HepG2 (cell line): ENCODE results near the gene CERS6. TPM values are rescaled to one million over a fixed set of nuclear protein-coding genes. Genes with fewer than 3 reads are reported as not detected.

ENCODE experiments used
- ATAC-seq: fragments of 200-7000 bp; cut with Tn5 transposase; 3 replicates; pipeline ENCODE4 v1.9.1; 2020; ENCODE audit warnings: mild to moderate bottlenecking, moderate library complexity
- BruUV-seq: library from RNA; stranded (reverse); fragments of 400-500 nt; replicated peaks from 2 replicates; lab custom pipeline; 2021; lab: Mats Ljungman, UMichigan
- CTCF ChIA-PET: fragments of 300-600 bp; formaldehyde crosslinking; extraction: SDS; loops from one replicate; lab custom pipeline; 2021; ENCODE audit warnings: low total read pairs, inconsistent platforms, low intra/inter-chr PET ratio; lab: Yijun Ruan, JAX
- POLR2A ChIA-PET: fragments of 350-600 bp; sonication (Branson Sonifier 250); formaldehyde crosslinking; loops from one replicate; lab custom pipeline; 2020; ENCODE audit warnings: antibody characterized with exemption, inconsistent platforms; lab: Yijun Ruan, JAX
- DNase-seq: peaks from one replicate; pipeline ENCODE4 v3.0.0-alpha.2; 2015; ENCODE audit warnings: low spot score
- FAIRE-seq: peaks from 3 replicates; lab custom pipeline; 2011; peaks lifted over from hg19 to GRCh38; lab: Jason Lieb, UNC
- H2AFZ ChIP-seq: one replicate; pipeline ENCODE4 v1.6.1; 2011; ENCODE audit warnings: low read length, inconsistent platforms
- H3K27ac ChIP-seq: fragments of 300-600 bp; 3 replicates; pipeline ENCODE4 v1.8.0; 2011; ENCODE audit warnings: mixed run types, mild to moderate bottlenecking, mixed read lengths, low read length, inconsistent platforms; ENCODE audit not compliant: insufficient read depth; ENCODE audit errors: extremely low read length
- H3K27me3 ChIP-seq, 2 experiments: fragments of 200-600 bp in 1 of 2; 2 replicates in 1 of 2; 3 replicates in 1 of 2; pipeline versions ENCODE4 v1.6.0 to v1.8.0; 2011; ENCODE audit warnings: low read length in 2 of 2, mild to moderate bottlenecking in 2 of 2, moderate library complexity in 2 of 2, inconsistent platforms in 1 of 2; ENCODE audit not compliant: insufficient read depth in 2 of 2, control insufficient read depth in 1 of 2
- H3K36me3 ChIP-seq, 2 experiments: fragments of 200-600 bp in 1 of 2; replicated peaks in 1 of 2; 2 replicates in 1 of 2; 3 replicates in 1 of 2; pipeline versions ENCODE4 v1.5.1 to v1.8.0; 2011; ENCODE audit warnings: low read length in 2 of 2, inconsistent platforms in 1 of 2; ENCODE audit not compliant: insufficient read depth in 2 of 2, control insufficient read depth in 1 of 2
- H3K4me1 ChIP-seq: 2 replicates; pipeline ENCODE4 v1.5.1; 2012; ENCODE audit warnings: low read length, inconsistent platforms; ENCODE audit not compliant: insufficient read depth
- H3K4me2 ChIP-seq: 2 replicates; pipeline ENCODE4 v1.6.0; 2011; ENCODE audit warnings: low read depth, low read length, inconsistent platforms
- H3K4me3 ChIP-seq, 3 experiments: fragments of 200-600 bp in 1 of 3; sonication (generic), shearing (Covaris generic) in 1 of 3; replicated peaks in 1 of 3; 2 replicates each; pipeline ENCODE4 v1.5.1; 2011 to 2016; ENCODE audit warnings: low read length in 3 of 3, inconsistent platforms in 2 of 3, low read depth in 2 of 3, mild to moderate bottlenecking in 2 of 3, control low read depth in 1 of 3, mixed read lengths in 1 of 3; ENCODE audit not compliant: insufficient read depth in 1 of 3
- H3K79me2 ChIP-seq: one replicate; pipeline ENCODE4 v1.6.1; 2011; ENCODE audit warnings: low read length, inconsistent platforms; ENCODE audit not compliant: insufficient read depth
- H3K9ac ChIP-seq: 2 replicates; pipeline ENCODE4 v1.6.0; 2011; ENCODE audit warnings: mild to moderate bottlenecking, low read depth, low read length, inconsistent platforms; ENCODE audit not compliant: insufficient read depth
- H3K9me3 ChIP-seq: 2 replicates; pipeline ENCODE4 v1.5.1; 2012; ENCODE audit warnings: mild to moderate bottlenecking, low read length
- H4K20me1 ChIP-seq: 2 replicates; pipeline ENCODE4 v1.6.0; 2011; ENCODE audit warnings: inconsistent platforms, mild to moderate bottlenecking, low read length, moderate library complexity; ENCODE audit not compliant: insufficient read depth
- CBX1 ChIP-seq: IDR thresholded peaks from one replicate; pipeline ENCODE4 v1.6.1; 2016; ENCODE audit warnings: antibody characterized with exemption, low read depth
- CHCHD3 ChIP-seq: sonication (generic); formaldehyde crosslinking; IDR thresholded peaks from 2 replicates; pipeline ENCODE4 v1.8.0; 2022; ENCODE audit warnings: mild to moderate bottlenecking, missing genetic modification reagents, moderate library complexity
- DNMT3B ChIP-seq: conservative IDR thresholded peaks from 2 replicates; pipeline ENCODE4 v1.6.1; 2016; ENCODE audit warnings: missing biosample characterization, control low read depth
- KAT7 ChIP-seq: IDR thresholded peaks from 2 replicates; pipeline ENCODE4 v1.6.1; 2018; ENCODE audit warnings: borderline replicate concordance, missing compliant biosample characterization
- MAF1 ChIP-seq: sonication (generic); formaldehyde crosslinking; IDR thresholded peaks from 2 replicates; pipeline ENCODE4 v1.5.0; 2020; ENCODE audit warnings: missing genetic modification reagents, borderline replicate concordance
- MAFF ChIP-seq: IDR thresholded peaks from 2 replicates; pipeline ENCODE4 v1.6.1; 2011; ENCODE audit warnings: low read depth, low read length, improper control_type of control experiment
- MAFK ChIP-seq, 2 experiments: IDR thresholded peaks in 1 of 2; conservative IDR thresholded peaks in 1 of 2; 2 replicates each; pipeline ENCODE4 v1.6.1; 2011; ENCODE audit warnings: improper control_type of control experiment in 2 of 2, low read length in 2 of 2
- PLRG1 ChIP-seq: fragments of 450-650 bp; conservative IDR thresholded peaks from 2 replicates; pipeline ENCODE4 v1.6.1; 2016
- RBM39 ChIP-seq: fragments of 200-400 bp; formaldehyde crosslinking; IDR thresholded peaks from one replicate; pipeline ENCODE4 v1.6.1; 2018; ENCODE audit warnings: antibody characterized with exemption, mild to moderate bottlenecking, low read depth, low read length; ENCODE audit not compliant: poor library complexity, severe bottlenecking
- THAP9 ChIP-seq: sonication (generic); formaldehyde crosslinking; IDR thresholded peaks from 2 replicates; pipeline ENCODE4; 2020; ENCODE audit warnings: missing genetic modification reagents, mild to moderate bottlenecking, borderline replicate concordance
- ZNF333 ChIP-seq: sonication (generic); formaldehyde crosslinking; IDR thresholded peaks from 2 replicates; pipeline ENCODE4 v1.4.0; 2020; ENCODE audit warnings: mild to moderate bottlenecking, missing genetic modification reagents, borderline replicate concordance
- ZNF382 ChIP-seq: sonication (generic); formaldehyde crosslinking; IDR thresholded peaks from 2 replicates; pipeline ENCODE4 v1.5.0; 2020; ENCODE audit warnings: missing genetic modification reagents, mild to moderate bottlenecking, borderline replicate concordance
- ZNF614 ChIP-seq: IDR thresholded peaks from 2 replicates; pipeline ENCODE4 v1.6.1; 2018; ENCODE audit warnings: missing biosample characterization, missing genetic modification reagents, inconsistent platforms, borderline replicate concordance
- WGBS: methylation state at CpG from one replicate; pipeline ENCODE4 v1.1.6; 2017; ENCODE audit warnings: low lambda C conversion rate; 5-methylcytosine and 5-hydroxymethylcytosine counted together
- in situ Hi-C: cut with HindIII; loops from 2 replicates; pipeline ENCODE4 v1.10.0; 2017; ENCODE audit warnings: low pct_unique_long_range_greater_than_20kb; ENCODE audit not compliant: extremely low pct_ligation_motif_present
- intact Hi-C: fragments of 100-400 bp; cut with micrococcal nuclease; formaldehyde crosslinking; loops from one replicate; pipeline ENCODE4 v1.10.0; 2022; ENCODE audit not compliant: unreplicated experiment
- polyA plus RNA-seq, 8 experiments: library from polyadenylated mRNA; depleted of rRNA in 3 of 8; stranded (reverse) in 7 of 8; unstranded in 1 of 8; fragments of >200 nt; fragmentation: Illumina TruSeq in 4 of 8; extraction: Trizol in 4 of 8; gene quantifications; 2 replicates each; pipeline versions ENCODE4 v1.2.1 to v1.2.3, GENCODE V29; 2011 to 2016; ENCODE audit warnings: low read depth in 4 of 8, missing spikeins in 1 of 8, mixed read lengths in 1 of 8; ENCODE audit not compliant: insufficient read depth in 1 of 8
- total RNA-seq, 5 experiments: library from RNA; depleted of rRNA; stranded (reverse); fragments of >200 nt; fragmentation: Illumina TruSeq; extraction: Trizol; gene quantifications; 2 replicates each; pipeline ENCODE4 v1.2.3, GENCODE V29; 2016; ENCODE audit warnings: low read depth in 1 of 5

CERS6 gene
- total and polyA plus RNA-seq, 2 of the 13 experiments (the other 11 are each of a cell fraction or from before 2014, with no cell fraction given), result 10.1 to 20.3 TPM

- Histone ChIP-seq H3K9me3 (no peaks in the 10 kb centered on the region), H2AFZ (no peak overlapping the region), H3K4me3 (no peak overlapping the region), H3K36me3 (no peaks in the 10 kb centered on the region), H3K27me3 (no peaks in the 10 kb centered on the region), H3K79me2 (no peaks in the 10 kb centered on the region), H3K27ac (no peak overlapping the region), H3K9ac (no peak overlapping the region), H4K20me1 (no peaks in the 10 kb centered on the region), H3K4me1 (no peaks in the 10 kb centered on the region), H3K4me2 (no peak overlapping the region)
- intact Hi-C loops, result no loop called here
- in situ Hi-C loops, result no loop called here
- CTCF ChIA-PET, result no interaction called here
- 77% methylated on average over 3 of the region's 3 CpGs for WGBS
- no TSS peak for BruUV-seq
- FAIRE-seq (no peak), DNase-seq (peak; percentile 6), ATAC-seq (no peak)
- TF ChIP-seq MAFF, result 0 out of 2 replicates have a peak, but pooled peaks have one; percentile 7
- peak; percentile 17 to 60; a peak in 2 of 4 replicates for TF ChIP-seq MAFK (conservative IDR thresholded peaks at IDR 0.05 in 1 of 2, IDR thresholded peaks at IDR 0.05 in 1 of 2; ENCODE audit: low read length in 2 of 2)
- no peak for TF ChIP-seq ZNF614
- POLR2A ChIA-PET, result no interaction called here
Measured at GRCh38 chr2:168652997-168653921, 197.2 kb downstream of the CERS6 start.

- CTCF ChIA-PET, result no interaction called here
Measured at GRCh38 chr2:168654705-168655104, 198.6 kb downstream of the CERS6 start.

More at GRCh38 chr2:168654705-168655104, 198.6 kb downstream of the CERS6 start:
- no peak overlapping the region for H3K27ac ChIP-seq
- no peaks in the 10 kb centered on the region for H3K36me3 ChIP-seq
- no peak for TF ChIP-seq PLRG1
- no peak for TF ChIP-seq CHCHD3 (CRISPR knock-in tag)
- no peak for TF ChIP-seq DNMT3B (CRISPR knock-in tag)
- TF ChIP-seq RBM39, result no peak
- no peak for TF ChIP-seq MAF1 (CRISPR knock-in tag)
- TF ChIP-seq KAT7 (CRISPR knock-in tag), result no peak
- no peak for TF ChIP-seq THAP9 (CRISPR knock-in tag)
- TF ChIP-seq ZNF333 (CRISPR knock-in tag), result no peak
- TF ChIP-seq ZNF382, result no peak
- TF ChIP-seq CBX1, result no peak
- TF ChIP-seq, all 625 proteins: peak for 0
- in situ Hi-C loops (no loop called here), intact Hi-C loops (no loop called here)
- Histone ChIP-seq H2AFZ (no peak overlapping the region), H3K9ac (no peak overlapping the region), H4K20me1 (no peaks in the 10 kb centered on the region), H3K4me2 (no peak overlapping the region), H3K9me3 (no peaks in the 10 kb centered on the region), H3K4me3 (no peak overlapping the region), H3K4me1 (no peaks in the 10 kb centered on the region), H3K79me2 (no peaks in the 10 kb centered on the region), H3K27me3 (no peaks in the 10 kb centered on the region)
- ATAC-seq (no peak), FAIRE-seq (no peak), DNase-seq (no peak)
- no TSS peak for BruUV-seq
- 95% methylated on average over 1 of the region's 1 CpG for WGBS
- POLR2A ChIA-PET, result no interaction called here
